Neutrophil (primary cell): ENCODE measurements around the gene PRKCE.

Experiments used
- H3K27ac ChIP-seq: fragments of 200-600 bp; sonication (generic); 2 replicates; pipeline ENCODE4 v1.5.1; 2016; ENCODE audit warnings: mild to moderate bottlenecking, moderate library complexity
- H3K27me3 ChIP-seq: fragments of 200-600 bp; sonication (generic); 2 replicates; pipeline ENCODE4 v1.6.0; 2016; ENCODE audit warnings: mild to moderate bottlenecking
- H3K36me3 ChIP-seq: fragments of 200-600 bp; sonication (generic); 2 replicates; pipeline ENCODE4 v1.5.1; 2017
- H3K4me1 ChIP-seq, 2 experiments: fragments of 200-600 bp in 1 of 2; sonication (generic) in 1 of 2; 1 replicate in 1 of 2; 2 replicates in 1 of 2; pipeline versions ENCODE4 v1.5.1 to v1.6.1; 2013 to 2016; ENCODE audit warnings: low read depth in 1 of 2, low read length in 1 of 2, mild to moderate bottlenecking in 1 of 2, moderate library complexity in 1 of 2; ENCODE audit not compliant: control insufficient read depth in 1 of 2, insufficient read depth in 1 of 2
- H3K4me3 ChIP-seq, 2 experiments: fragments of 200-600 bp in 1 of 2; sonication (generic) in 1 of 2; 1 replicate in 1 of 2; 2 replicates in 1 of 2; pipeline ENCODE4 v1.5.1; 2013 to 2016; ENCODE audit warnings: low read depth in 1 of 2, low read length in 1 of 2, mild to moderate bottlenecking in 1 of 2, moderate library complexity in 1 of 2
- H3K9me3 ChIP-seq: fragments of 200-600 bp; sonication (generic); 2 replicates; pipeline ENCODE4 v1.5.1; 2016
- CTCF ChIP-seq: fragments of 200-600 bp; sonication (generic); IDR thresholded peaks from 2 replicates; pipeline ENCODE4 v1.5.1; 2016; ENCODE audit warnings: antibody characterized with exemption

Gene PRKCE

GRCh38 chr2:46002947-46003346 lies 351.5 kb downstream of the PRKCE start:
- Histone ChIP-seq H3K27ac (no peak overlapping the region), H3K4me1 (peaks cover 0 to 9% of the 10 kb centered on the region in 2 experiments), H3K4me3 (no peak overlapping the region), H3K27me3 (no peaks in the 10 kb centered on the region), H3K9me3 (no peaks in the 10 kb centered on the region), H3K36me3 (no peaks in the 10 kb centered on the region)
- no peak for TF ChIP-seq CTCF

- no peak for TF ChIP-seq CTCF
- no peaks in the 10 kb centered on the region for H3K36me3 ChIP-seq
- no peak overlapping the region for H3K4me3 ChIP-seq
- peaks cover 0 to 9% of the 10 kb centered on the region in 2 experiments for H3K4me1 ChIP-seq
- no peaks in the 10 kb centered on the region for H3K9me3 ChIP-seq
- no peaks in the 10 kb centered on the region for H3K27me3 ChIP-seq
- H3K27ac ChIP-seq, result no peak overlapping the region
Observed at GRCh38 chr2:46003903-46004473, 352.5 kb downstream of the PRKCE start.

GRCh38 chr2:46006473-46007025 lies 355.1 kb downstream of the PRKCE start:
- Histone ChIP-seq H3K27me3 (no peaks in the 10 kb centered on the region), H3K4me1 (peaks cover 0 to 9% of the 10 kb centered on the region in 2 experiments), H3K9me3 (no peaks in the 10 kb centered on the region), H3K4me3 (no peak overlapping the region), H3K36me3 (no peaks in the 10 kb centered on the region), H3K27ac (no peak overlapping the region)
- TF ChIP-seq CTCF, result no peak

GRCh38 chr2:46007412-46007811 lies 355.9 kb downstream of the PRKCE start:
- no peak for TF ChIP-seq CTCF
- no peaks in the 10 kb centered on the region for H3K36me3 ChIP-seq
- H3K27me3 ChIP-seq, result no peaks in the 10 kb centered on the region
- H3K9me3 ChIP-seq, result no peaks in the 10 kb centered on the region
- peaks cover 0 to 4% of the 10 kb centered on the region in 2 experiments for H3K4me1 ChIP-seq
- H3K4me3 ChIP-seq, result no peak overlapping the region
- no peak overlapping the region for H3K27ac ChIP-seq

GRCh38 chr2:46008091-46008870 lies 356.8 kb downstream of the PRKCE start:
- Histone ChIP-seq H3K9me3 (no peaks in the 10 kb centered on the region), H3K27ac (no peak overlapping the region), H3K4me1 (no peaks in the 10 kb centered on the region), H3K27me3 (no peaks in the 10 kb centered on the region), H3K4me3 (no peak overlapping the region), H3K36me3 (no peaks in the 10 kb centered on the region)
- TF ChIP-seq CTCF, result no peak
